ENCODE results near the gene ADK. TPM values are rescaled to one million over a fixed set of nuclear protein-coding genes. Genes with fewer than 3 reads are reported as not detected.

Gene ADK
- total and polyA plus RNA-seq, 2 donors from 2014 or later, result 33.0 to 38.3 TPM

GRCh38 chr10:74433595-74433956, 282.6 kb downstream of the ADK start:
- no peaks in the 10 kb centered on the region for H3K27me3 ChIP-seq (ENCODE audit: control insufficient read depth, insufficient read depth, low read length)
- no peak overlapping the region for H3K27ac ChIP-seq (ENCODE audit: low read depth in 2 of 2, low read length in 2 of 2)
- H3K9me3 ChIP-seq (ENCODE audit: control insufficient read depth in 2 of 3, insufficient read depth in 1 of 3, low read length in 3 of 3), result no peaks in the 10 kb centered on the region
- no peak overlapping the region for H3K4me3 ChIP-seq (ENCODE audit: low read length in 3 of 3)
- H3K4me1 ChIP-seq (ENCODE audit: control insufficient read depth in 2 of 3, insufficient read depth in 2 of 3, low read depth in 1 of 3, low read length in 3 of 3), result no peaks in the 10 kb centered on the region
- no peak overlapping the region for H3K9ac ChIP-seq (ENCODE audit: low read length in 3 of 3)
- no peak for TF ChIP-seq CTCF (IDR thresholded peaks at IDR 0.05; ENCODE audit: borderline replicate concordance, extremely low read depth, insufficient read depth)
- no peaks in the 10 kb centered on the region for H3K36me3 ChIP-seq (ENCODE audit: control insufficient read depth in 2 of 3, insufficient read depth in 3 of 3, low read length in 3 of 3)
- DNase-seq (no peak), FAIRE-seq (no peak)
- intact Hi-C loops (cut with DNase I), result no loop called here

- no peak for DNase-seq
- no peak overlapping the region for H3K27ac ChIP-seq (ENCODE audit: low read depth in 2 of 2, low read length in 2 of 2)
- no peak for TF ChIP-seq CTCF (IDR thresholded peaks at IDR 0.05; ENCODE audit: borderline replicate concordance, extremely low read depth, insufficient read depth)
- no peaks in the 10 kb centered on the region for H3K9me3 ChIP-seq (ENCODE audit: control insufficient read depth in 2 of 3, insufficient read depth in 1 of 3, low read length in 3 of 3)
- H3K4me1 ChIP-seq (ENCODE audit: control insufficient read depth in 2 of 3, insufficient read depth in 2 of 3, low read depth in 1 of 3, low read length in 3 of 3), result no peaks in the 10 kb centered on the region
- H3K36me3 ChIP-seq (ENCODE audit: control insufficient read depth in 2 of 3, insufficient read depth in 3 of 3, low read length in 3 of 3), result no peaks in the 10 kb centered on the region
- H3K4me3 ChIP-seq (ENCODE audit: low read length in 3 of 3), result no peak overlapping the region
- intact Hi-C loops (cut with DNase I), result no loop called here
- FAIRE-seq, result no peak
- no peaks in the 10 kb centered on the region for H3K27me3 ChIP-seq (ENCODE audit: control insufficient read depth, insufficient read depth, low read length)
- no peak overlapping the region for H3K9ac ChIP-seq (ENCODE audit: low read length in 3 of 3)
Measured at GRCh38 chr10:74433993-74434392, 283.0 kb downstream of the ADK start.

- no peak overlapping the region for H3K27ac ChIP-seq (ENCODE audit: low read depth in 2 of 2, low read length in 2 of 2)
- no peak overlapping the region for H3K4me3 ChIP-seq (ENCODE audit: low read length in 3 of 3)
- H3K9me3 ChIP-seq (ENCODE audit: control insufficient read depth in 2 of 3, insufficient read depth in 1 of 3, low read length in 3 of 3), result no peaks in the 10 kb centered on the region
- H3K9ac ChIP-seq (ENCODE audit: low read length in 3 of 3), result no peak overlapping the region
- DNase-seq (no peak), FAIRE-seq (no peak)
- TF ChIP-seq CTCF (IDR thresholded peaks at IDR 0.05; ENCODE audit: borderline replicate concordance, extremely low read depth, insufficient read depth), result no peak
- no peaks in the 10 kb centered on the region for H3K36me3 ChIP-seq (ENCODE audit: control insufficient read depth in 2 of 3, insufficient read depth in 3 of 3, low read length in 3 of 3)
- no peaks in the 10 kb centered on the region for H3K27me3 ChIP-seq (ENCODE audit: control insufficient read depth, insufficient read depth, low read length)
- intact Hi-C loops (cut with DNase I), result no loop called here
- no peaks in the 10 kb centered on the region for H3K4me1 ChIP-seq (ENCODE audit: control insufficient read depth in 2 of 3, insufficient read depth in 2 of 3, low read depth in 1 of 3, low read length in 3 of 3)
Measured at GRCh38 chr10:74434547-74434946, 283.5 kb downstream of the ADK start.

- Histone ChIP-seq H3K4me3 (ENCODE audit: low read length in 3 of 3) (no peak overlapping the region), H3K27ac (ENCODE audit: low read depth in 2 of 2, low read length in 2 of 2) (no peak overlapping the region), H3K27me3 (ENCODE audit: control insufficient read depth, insufficient read depth, low read length) (no peaks in the 10 kb centered on the region), H3K9me3 (ENCODE audit: control insufficient read depth in 2 of 3, insufficient read depth in 1 of 3, low read length in 3 of 3) (no peaks in the 10 kb centered on the region), H3K9ac (ENCODE audit: low read length in 3 of 3) (no peak overlapping the region), H3K36me3 (ENCODE audit: control insufficient read depth in 2 of 3, insufficient read depth in 3 of 3, low read length in 3 of 3) (no peaks in the 10 kb centered on the region), H3K4me1 (ENCODE audit: control insufficient read depth in 2 of 3, insufficient read depth in 2 of 3, low read depth in 1 of 3, low read length in 3 of 3) (no peaks in the 10 kb centered on the region)
- intact Hi-C loops (cut with DNase I), result no loop called here
- no peak for FAIRE-seq
- TF ChIP-seq CTCF (IDR thresholded peaks at IDR 0.05; ENCODE audit: borderline replicate concordance, extremely low read depth, insufficient read depth), result no peak
- no peak for DNase-seq
Measured at GRCh38 chr10:74436523-74437170, 285.6 kb downstream of the ADK start.
